H1 (cell line): ENCODE measurements around the gene NTN5. TPM values are rescaled to one million over a fixed set of nuclear protein-coding genes. Genes with fewer than 3 reads are reported as not detected.

Experiments
- BCL11A ChIP-seq, 2 experiments: IDR thresholded peaks; one replicate each; pipeline ENCODE4 v1.6.1; 2011; ENCODE audit warnings: low read depth in 2 of 2, low read length in 2 of 2, mild to moderate bottlenecking in 2 of 2
- CEBPB ChIP-seq: IDR thresholded peaks from 2 replicates; pipeline ENCODE4 v1.6.1; 2012; ENCODE audit warnings: low read depth, low read length
- CHD7 ChIP-seq: fragments of 300-600 bp; sonication (generic); IDR thresholded peaks from 2 replicates; pipeline ENCODE4 v1.7.1; 2012; ENCODE audit warnings: low read length, moderate library complexity, mild to moderate bottlenecking, inconsistent platforms; ENCODE audit not compliant: insufficient replicate concordance
- POLR2AphosphoS5 ChIP-seq: IDR thresholded peaks from 2 replicates; pipeline ENCODE4 v1.6.1; 2011; ENCODE audit warnings: low read depth, low read length
- RNF2 ChIP-seq: fragments of 200-900, 300-1000 bp; sonication (generic); IDR thresholded peaks from 2 replicates; pipeline ENCODE4 v1.7.1; 2016; ENCODE audit warnings: borderline replicate concordance, low read depth, mild to moderate bottlenecking, antibody characterized with exemption, low read length; ENCODE audit not compliant: poor library complexity, severe bottlenecking; ENCODE audit errors: missing control alignments
- SIRT6 ChIP-seq: IDR thresholded peaks from one replicate; pipeline ENCODE4 v1.7.1; 2012; ENCODE audit warnings: low read length, inconsistent platforms
- SRF ChIP-seq: IDR thresholded peaks from 2 replicates; pipeline ENCODE4 v1.6.1; 2011; ENCODE audit warnings: mild to moderate bottlenecking, low read depth, low read length, moderate library complexity
- TEAD4 ChIP-seq: IDR thresholded peaks from 2 replicates; pipeline ENCODE4 v1.6.1; 2012; ENCODE audit warnings: low read depth, low read length, inconsistent platforms, mixed read lengths
- USF2 ChIP-seq: IDR thresholded peaks from 2 replicates; pipeline ENCODE4 v1.6.1; 2011; ENCODE audit warnings: low read length, improper control_type of control experiment
- polyA plus RNA-seq, 7 experiments: library from polyadenylated mRNA; depleted of rRNA in 3 of 7; stranded (reverse) in 5 of 7; unstranded in 2 of 7; fragments of >200 nt in 5 of 7; fragments of 200-250 nt in 2 of 7; gene quantifications; 1 replicate in 5 of 7; 2 replicates in 1 of 7; 4 replicates in 1 of 7; pipeline versions ENCODE4 v1.2.1 to v1.2.3, GENCODE V29; 2011 to 2013; ENCODE audit warnings: missing spikeins in 2 of 7, mixed read lengths in 2 of 7
- total RNA-seq: library from RNA; stranded (reverse); fragmentation: NEBNext Ultra II Directional; extraction: Animal tissue kit (Norgen Biotek cat#: 25700); gene quantifications from 2 replicates; pipeline ENCODE4 v1.2.1, GENCODE V29; 2021

Gene NTN5
- total and polyA plus RNA-seq, 2 of the 8 experiments (the other 6 are each of a cell fraction or from before 2014, with no cell fraction given) = 0.47 to 0.85 TPM

- TF ChIP-seq CHD7 = no peak
- no peak for TF ChIP-seq SRF
- no peak for TF ChIP-seq TEAD4
- TF ChIP-seq CEBPB = no peak
- TF ChIP-seq BCL11A (IDR thresholded peaks at IDR 0.05; ENCODE audit: low read depth in 2 of 2, low read length in 2 of 2) = no peak
- no peak for TF ChIP-seq POLR2AphosphoS5
- TF ChIP-seq SIRT6 = no peak
- TF ChIP-seq RNF2 = no peak
- TF ChIP-seq USF2 = no peak
- TF ChIP-seq, all 59 proteins: peak for 0
Measured at GRCh38 chr19:48687776-48688175, 15.0 kb upstream of the NTN5 start (continued).
